Activated CD4-positive, alpha-beta memory T cell treated with anti-CD3 and anti-CD28 coated beads for 36 hours (primary cell): ENCODE results near the gene CUX1. TPM values are rescaled to one million over a fixed set of nuclear protein-coding genes. Genes with fewer than 3 reads are reported as not detected.

Experiments used
- CTCF ChIA-PET: fragments of 350-600 bp; sonication (Branson Sonifier 250); formaldehyde crosslinking; loops from one replicate; lab custom pipeline; 2021; ENCODE audit warnings: antibody characterized with exemption, inconsistent platforms; lab: Charles Lee
- POLR2A ChIA-PET: fragments of 350-600 bp; sonication (Branson Sonifier 250); formaldehyde crosslinking; loops from one replicate; lab custom pipeline; 2021; ENCODE audit warnings: antibody characterized with exemption; lab: Charles Lee
- DNase-seq: peaks from one replicate; pipeline ENCODE4 v3.0.0-alpha.2; 2020
- H3K27ac Mint-ChIP-seq: one replicate; pipeline ENCODE4 v1.8.0; 2021; ENCODE audit warnings: mixed read lengths
- H3K27me3 Mint-ChIP-seq: one replicate; pipeline ENCODE4 v1.8.0; 2021; ENCODE audit warnings: mixed read lengths
- H3K36me3 Mint-ChIP-seq: one replicate; pipeline ENCODE4 v1.8.0; 2021; ENCODE audit warnings: mixed read lengths
- H3K4me1 Mint-ChIP-seq: one replicate; pipeline ENCODE4 v1.8.0; 2021; ENCODE audit warnings: low read depth, mixed read lengths
- H3K4me3 Mint-ChIP-seq: one replicate; pipeline ENCODE4 v1.8.0; 2021; ENCODE audit warnings: mild to moderate bottlenecking, mixed read lengths
- H3K9me3 Mint-ChIP-seq: one replicate; pipeline ENCODE4 v1.8.0; 2021; ENCODE audit warnings: mixed read lengths
- intact Hi-C: fragments of 100-400 bp; cut with micrococcal nuclease; formaldehyde crosslinking; loops from one replicate; pipeline ENCODE4 v1.15.1; 2023
- total RNA-seq, 2 experiments: library from RNA; stranded (reverse); gene quantifications; one replicate each; pipeline ENCODE4 v1.2.3, GENCODE V29; 2021

The CUX1 gene
- total RNA-seq, 2 experiments from 2014 or later: 25.1 TPM

DNA sequence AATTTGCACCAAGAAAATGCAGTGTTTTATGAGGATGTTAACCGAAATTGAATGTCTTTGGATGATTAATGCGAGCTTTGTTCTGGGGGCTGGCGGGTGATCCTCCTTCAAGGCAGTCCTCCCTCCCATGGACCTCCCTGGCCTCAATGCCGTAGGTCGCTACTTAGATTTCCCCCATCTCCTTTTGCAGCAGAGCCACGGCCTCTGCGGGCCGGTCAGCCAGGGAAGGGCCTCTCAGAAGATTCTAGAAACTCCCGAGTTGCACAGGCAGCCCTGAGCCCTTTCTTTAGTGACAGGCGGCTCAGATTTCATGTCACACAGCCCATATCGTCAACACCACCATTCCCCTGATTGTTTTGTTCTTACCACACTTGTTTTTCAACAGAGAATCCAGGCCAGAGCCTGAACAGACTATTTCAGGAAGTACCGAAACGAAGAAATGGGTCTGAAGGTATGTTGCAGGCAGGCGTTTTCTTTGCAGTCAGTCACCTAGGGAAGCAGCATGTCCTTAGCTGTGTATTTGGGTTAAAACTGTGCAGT is 381.1 kb downstream of the CUX1 start:
- intact Hi-C loops: no loop called here
- H3K4me1 Mint-ChIP-seq: no peaks in the 10 kb centered on the region

DNA sequence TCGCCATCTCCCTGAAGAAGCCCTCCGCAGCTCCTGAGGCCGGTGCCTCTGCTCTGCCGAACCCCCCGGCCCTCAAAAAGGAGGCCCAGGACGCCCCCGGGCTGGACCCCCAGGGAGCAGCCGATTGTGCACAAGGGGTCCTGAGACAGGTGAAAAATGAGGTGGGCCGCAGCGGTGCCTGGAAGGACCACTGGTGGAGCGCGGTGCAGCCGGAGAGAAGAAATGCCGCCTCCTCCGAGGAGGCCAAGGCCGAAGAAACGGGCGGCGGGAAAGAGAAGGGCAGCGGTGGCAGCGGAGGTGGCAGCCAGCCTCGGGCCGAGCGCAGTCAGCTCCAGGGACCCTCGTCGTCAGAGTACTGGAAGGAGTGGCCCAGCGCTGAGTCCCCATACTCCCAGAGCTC is 384.1 kb downstream of the CUX1 start:
- POLR2A ChIA-PET: no interaction called here

More for the DNA sequence above, 381.1 kb downstream of the CUX1 start:
- ChIA-PET POLR2A (no interaction called here), CTCF (no interaction called here)
- DNase-seq: no peak
- no peaks in the 10 kb centered on the region for H3K9me3 Mint-ChIP-seq
- peaks cover 16% of the 10 kb centered on the region for H3K36me3 Mint-ChIP-seq
- H3K27ac Mint-ChIP-seq: no peak overlapping the region
- H3K27me3 Mint-ChIP-seq: no peaks in the 10 kb centered on the region
- H3K4me3 Mint-ChIP-seq: no peak overlapping the region

DNA sequence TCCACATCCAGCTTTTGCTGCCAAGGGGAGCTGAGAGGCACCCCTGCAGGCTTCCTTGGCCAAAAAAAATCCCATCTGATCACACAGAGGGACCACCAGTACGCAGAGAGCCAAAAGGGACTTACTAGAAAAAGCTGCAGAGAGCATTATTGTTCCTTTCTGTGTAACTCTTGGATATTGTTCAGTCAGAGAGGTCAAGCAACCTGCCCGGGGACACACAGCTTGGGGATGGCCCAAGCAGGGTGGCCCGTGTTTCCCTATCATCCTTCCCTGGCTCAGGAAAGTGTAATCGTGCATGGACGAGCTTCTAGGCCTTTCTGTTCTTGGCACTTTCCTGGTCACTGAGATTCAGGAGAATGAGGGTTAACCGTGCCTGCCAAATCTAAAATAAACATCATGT is 385.1 kb downstream of the CUX1 start:
- ChIA-PET POLR2A (no interaction called here), CTCF (no interaction called here)
- DNase-seq: no peak
- Mint-ChIP-seq H3K4me3 (no peak overlapping the region), H3K27ac (no peak overlapping the region), H3K27me3 (no peaks in the 10 kb centered on the region), H3K36me3 (peaks cover 15% of the 10 kb centered on the region), H3K4me1 (no peaks in the 10 kb centered on the region), H3K9me3 (no peaks in the 10 kb centered on the region)
- intact Hi-C loops: no loop called here

More for the DNA sequence above, 384.1 kb downstream of the CUX1 start:
- no peaks in the 10 kb centered on the region for H3K9me3 Mint-ChIP-seq
- no peaks in the 10 kb centered on the region for H3K4me1 Mint-ChIP-seq
- H3K4me3 Mint-ChIP-seq: no peak overlapping the region
- intact Hi-C loops: no loop called here
- no peaks in the 10 kb centered on the region for H3K27me3 Mint-ChIP-seq
- H3K36me3 Mint-ChIP-seq: peaks cover 13% of the 10 kb centered on the region
- no peak overlapping the region for H3K27ac Mint-ChIP-seq
- CTCF ChIA-PET: interaction anchor here (0.6 kb wide), 1 partner anchor 738 kb away, joined by 3 read pairs; no protein-coding TSS in a partner anchor
- no peak for DNase-seq

DNA sequence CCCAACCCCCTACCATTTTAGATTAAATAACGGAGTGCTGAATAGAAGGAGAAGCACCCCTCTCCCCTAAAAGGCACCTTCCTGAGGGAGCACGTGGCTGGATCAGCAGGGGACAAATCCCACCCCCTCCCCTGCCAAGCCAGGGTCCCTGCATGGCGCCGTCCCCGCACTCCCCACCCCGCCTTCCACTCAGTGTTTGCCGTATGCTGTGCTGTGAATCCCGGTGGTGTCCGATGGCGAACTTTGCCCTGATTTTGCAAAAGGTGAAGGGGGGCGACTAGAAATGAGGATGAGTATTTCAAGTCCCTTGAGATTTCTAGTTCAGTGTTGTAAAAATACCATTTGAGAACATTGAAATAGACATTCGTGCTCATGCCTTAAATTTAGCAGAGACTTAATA is 385.8 kb downstream of the CUX1 start:
- ChIA-PET POLR2A (no interaction called here), CTCF (no interaction called here)
- Mint-ChIP-seq H3K4me1 (no peaks in the 10 kb centered on the region), H3K27ac (no peak overlapping the region), H3K9me3 (no peaks in the 10 kb centered on the region), H3K27me3 (no peaks in the 10 kb centered on the region), H3K36me3 (peaks cover 15% of the 10 kb centered on the region), H3K4me3 (no peak overlapping the region)
- intact Hi-C loops: no loop called here
- DNase-seq: no peak

DNA sequence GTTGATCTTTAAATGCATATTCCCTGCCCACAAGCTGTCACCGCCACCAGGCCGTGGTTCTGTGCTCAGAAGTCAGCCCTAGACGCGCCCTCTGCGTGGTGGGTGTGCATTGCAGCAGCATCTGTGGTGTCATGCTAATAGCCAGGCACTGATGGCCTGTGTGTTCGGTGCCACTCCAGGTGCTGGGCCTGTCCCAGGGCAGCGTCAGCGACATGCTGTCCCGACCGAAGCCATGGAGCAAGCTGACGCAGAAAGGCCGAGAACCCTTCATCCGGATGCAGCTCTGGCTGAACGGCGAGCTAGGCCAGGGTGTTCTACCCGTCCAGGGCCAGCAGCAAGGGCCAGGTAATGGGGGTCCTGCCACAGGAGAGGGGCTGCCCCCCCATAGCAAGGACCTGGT is 386.8 kb downstream of the CUX1 start:
- Mint-ChIP-seq H3K27ac (no peak overlapping the region), H3K36me3 (peaks cover 17% of the 10 kb centered on the region), H3K4me3 (no peak overlapping the region), H3K4me1 (no peaks in the 10 kb centered on the region), H3K9me3 (no peaks in the 10 kb centered on the region), H3K27me3 (no peaks in the 10 kb centered on the region)
- no peak for DNase-seq
- CTCF ChIA-PET: no interaction called here
- POLR2A ChIA-PET: no interaction called here
- intact Hi-C loops: no loop called here

DNA sequence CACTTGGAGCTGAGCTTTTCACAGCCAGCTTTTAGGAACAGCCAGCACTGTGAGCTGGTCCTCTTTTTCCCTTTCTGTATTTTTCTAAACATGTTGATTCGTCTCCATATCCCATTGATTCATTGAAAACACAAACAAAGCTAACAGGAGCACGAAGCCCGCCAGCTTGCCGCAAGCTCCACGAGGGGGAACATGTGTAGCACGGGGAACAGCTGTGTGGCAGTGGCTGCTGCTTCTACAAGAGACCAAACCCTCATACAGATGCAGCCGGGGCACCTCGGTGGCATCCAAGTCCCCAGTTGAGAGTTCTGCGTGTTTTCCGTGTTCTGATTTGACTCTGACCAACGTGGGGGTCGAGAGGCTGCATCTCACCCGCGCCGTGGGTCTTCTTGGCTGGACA is 388.5 kb downstream of the CUX1 start:
- ChIA-PET POLR2A (no interaction called here), CTCF (no interaction called here)
- intact Hi-C loops: no loop called here
- Mint-ChIP-seq H3K9me3 (no peaks in the 10 kb centered on the region), H3K27ac (no peak overlapping the region), H3K36me3 (peaks cover 16% of the 10 kb centered on the region), H3K4me1 (no peaks in the 10 kb centered on the region), H3K4me3 (no peak overlapping the region), H3K27me3 (no peaks in the 10 kb centered on the region)
- no peak for DNase-seq

DNA sequence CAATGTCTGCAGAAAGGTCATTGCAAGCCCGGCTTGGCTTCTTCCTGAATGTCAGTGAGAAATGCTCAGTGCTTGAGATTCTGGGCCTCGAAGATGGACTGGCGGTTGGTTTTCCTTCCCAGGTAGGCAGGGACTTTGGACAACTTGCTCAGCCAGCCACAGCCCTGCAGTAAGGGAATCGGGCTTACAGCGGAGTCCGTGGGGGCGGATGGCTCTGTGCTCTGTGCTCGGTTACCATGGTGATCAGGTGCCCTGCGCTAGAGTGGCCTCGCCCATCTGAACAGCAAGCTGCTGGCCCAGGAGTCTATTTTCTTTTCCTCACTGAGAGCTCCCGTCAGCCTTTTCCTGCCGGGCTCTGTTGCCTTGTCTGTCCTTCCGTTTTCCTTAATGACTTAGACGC is 391.4 kb downstream of the CUX1 start:
- no peak for DNase-seq
- Mint-ChIP-seq H3K4me1 (no peaks in the 10 kb centered on the region), H3K27me3 (no peaks in the 10 kb centered on the region), H3K36me3 (peaks cover 11% of the 10 kb centered on the region), H3K4me3 (no peak overlapping the region), H3K27ac (no peak overlapping the region), H3K9me3 (no peaks in the 10 kb centered on the region)
- CTCF ChIA-PET: interaction anchor here (0.6 kb wide), 1 partner anchor 480 kb away, joined by 3 read pairs; no protein-coding TSS in a partner anchor
- POLR2A ChIA-PET: no interaction called here
- intact Hi-C loops: no loop called here

DNA sequence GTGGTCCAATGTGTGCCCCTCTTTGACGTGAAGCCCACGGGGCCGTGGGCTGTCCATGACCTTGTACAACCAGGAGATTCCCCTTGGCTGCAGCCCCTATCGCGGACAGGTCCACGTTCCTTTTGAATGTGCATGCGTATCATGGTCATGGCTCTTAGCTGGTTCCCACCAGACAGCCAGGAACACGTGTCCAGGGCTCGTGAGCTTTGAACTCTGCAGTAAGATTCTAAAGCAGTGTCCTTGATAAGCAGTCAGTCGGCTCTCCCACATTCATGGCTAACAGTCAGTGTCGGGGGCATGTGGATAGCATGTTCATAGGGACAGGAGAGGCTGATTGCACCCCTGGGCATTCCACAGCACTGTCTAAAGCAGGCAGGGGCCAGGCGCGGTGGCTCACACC is 393.4 kb downstream of the CUX1 start:
- H3K9me3 Mint-ChIP-seq: no peaks in the 10 kb centered on the region
- H3K27ac Mint-ChIP-seq: no peak overlapping the region
- H3K4me3 Mint-ChIP-seq: no peak overlapping the region
- peaks cover 7% of the 10 kb centered on the region for H3K36me3 Mint-ChIP-seq
- no peaks in the 10 kb centered on the region for H3K4me1 Mint-ChIP-seq
- no peak for DNase-seq
- ChIA-PET CTCF (no interaction called here), POLR2A (no interaction called here)
- H3K27me3 Mint-ChIP-seq: no peaks in the 10 kb centered on the region
- intact Hi-C loops: no loop called here

DNA sequence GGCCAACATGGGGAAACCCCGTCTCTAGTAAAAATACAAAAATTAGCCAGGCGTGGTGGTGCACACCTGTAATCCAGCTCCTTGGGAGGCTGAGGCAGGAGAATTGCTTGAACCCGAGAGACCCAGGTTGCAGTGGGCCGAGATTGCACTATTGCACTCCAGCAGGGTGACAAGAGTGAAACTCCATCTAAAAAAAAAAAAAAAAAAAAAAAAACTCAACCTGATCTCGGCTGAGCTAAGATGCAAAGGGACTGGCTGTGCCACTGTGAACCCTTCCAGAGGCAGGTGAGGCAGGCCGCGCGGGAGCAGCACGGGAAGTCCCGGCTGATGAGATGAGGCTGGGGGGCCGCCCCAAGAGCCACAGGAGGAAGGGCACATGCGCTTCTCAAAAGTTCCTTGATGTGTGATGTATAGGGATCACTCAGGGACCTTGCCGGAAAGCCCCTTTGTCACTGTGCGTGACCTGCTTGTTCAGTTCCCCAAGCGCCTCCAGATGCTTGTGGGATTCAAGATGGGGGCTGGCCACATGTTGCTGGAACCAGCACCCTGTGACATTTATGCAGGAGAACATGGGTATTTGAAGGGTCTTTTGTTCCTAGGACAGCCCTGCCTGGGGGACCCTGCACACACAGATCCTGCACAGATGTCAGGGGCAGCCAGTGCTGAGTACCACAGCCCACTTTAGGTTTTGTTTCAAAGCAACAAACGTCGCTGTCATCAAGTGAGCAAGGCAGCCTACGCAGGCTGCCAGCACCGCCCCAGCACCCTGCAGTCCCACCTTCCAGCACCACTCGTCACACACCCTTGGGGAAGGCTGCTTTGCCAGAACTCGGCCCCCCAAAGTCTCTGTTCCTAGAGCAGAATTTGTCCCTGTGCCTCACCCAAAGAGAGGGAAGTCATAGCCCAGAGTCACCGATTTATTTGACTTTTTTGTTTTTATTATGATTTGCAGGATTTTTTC is 394.4 kb downstream of the CUX1 start:
- peaks cover 6% of the 10 kb centered on the region for H3K36me3 Mint-ChIP-seq
- H3K4me3 Mint-ChIP-seq: no peak overlapping the region
- intact Hi-C loops: no loop called here
- no peak for DNase-seq
- no peak overlapping the region for H3K27ac Mint-ChIP-seq
- no peaks in the 10 kb centered on the region for H3K27me3 Mint-ChIP-seq
- ChIA-PET CTCF (no interaction called here), POLR2A (no interaction called here)
- H3K9me3 Mint-ChIP-seq: no peaks in the 10 kb centered on the region
- no peaks in the 10 kb centered on the region for H3K4me1 Mint-ChIP-seq

DNA sequence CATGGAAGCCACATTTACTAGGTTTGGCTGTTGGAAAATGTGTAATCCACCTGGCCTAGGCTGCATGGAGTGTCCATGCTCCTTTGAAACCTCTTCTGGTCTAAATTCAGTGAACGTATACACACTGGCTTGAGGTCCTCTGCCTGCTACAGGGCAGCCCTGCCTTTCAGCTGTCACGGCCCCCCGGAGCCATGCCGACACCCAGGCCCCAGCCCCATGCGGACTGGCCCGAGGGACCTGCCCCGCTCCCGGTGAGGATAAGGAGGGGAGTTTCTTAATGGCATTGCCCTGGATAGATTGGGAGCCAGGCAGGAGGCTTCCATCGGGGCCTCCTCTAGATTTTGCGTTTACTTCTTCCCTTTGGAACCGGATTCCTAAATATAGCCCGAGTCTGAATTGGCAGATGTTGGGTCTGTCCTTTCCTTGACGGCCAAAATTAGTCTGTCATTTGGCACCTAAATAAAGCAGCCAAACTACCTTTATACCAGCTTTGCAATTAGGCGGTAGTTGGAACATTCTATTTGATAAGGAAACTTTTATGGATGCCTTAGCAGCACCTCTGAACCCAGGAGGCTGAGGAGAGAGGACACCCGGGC is 397.1 kb downstream of the CUX1 start:
- H3K4me1 Mint-ChIP-seq: no peaks in the 10 kb centered on the region
- CTCF ChIA-PET: no interaction called here

DNA sequence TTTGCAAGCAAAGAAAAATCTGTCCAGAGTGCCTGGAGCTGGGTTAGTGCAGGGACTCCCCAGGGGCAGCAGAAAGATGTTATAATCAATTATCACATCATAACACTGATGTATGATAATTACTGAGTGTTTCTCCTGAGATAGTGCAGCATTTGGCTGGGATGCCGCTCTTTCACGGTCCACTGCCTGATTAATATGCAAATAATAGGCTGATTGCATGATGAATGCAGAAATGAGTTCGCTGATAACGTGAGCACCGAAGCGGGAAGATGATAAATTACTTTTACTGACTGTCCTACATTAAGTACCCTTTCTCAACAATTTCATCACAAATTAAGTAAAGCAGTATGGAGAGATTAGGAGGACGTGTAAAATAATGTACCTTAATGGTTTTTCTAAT is 397.8 kb downstream of the CUX1 start:
- Mint-ChIP-seq H3K9me3 (no peaks in the 10 kb centered on the region), H3K27me3 (no peaks in the 10 kb centered on the region), H3K27ac (no peak overlapping the region), H3K4me3 (no peak overlapping the region), H3K36me3 (no peaks in the 10 kb centered on the region), H3K4me1 (no peaks in the 10 kb centered on the region)
- ChIA-PET CTCF (no interaction called here), POLR2A (no interaction called here)
- no peak for DNase-seq
- intact Hi-C loops: no loop called here

More for the DNA sequence above, 397.1 kb downstream of the CUX1 start:
- H3K4me3 Mint-ChIP-seq: no peak overlapping the region
- H3K36me3 Mint-ChIP-seq: no peaks in the 10 kb centered on the region
- H3K9me3 Mint-ChIP-seq: no peaks in the 10 kb centered on the region
- H3K27me3 Mint-ChIP-seq: no peaks in the 10 kb centered on the region
- intact Hi-C loops: no loop called here
- H3K27ac Mint-ChIP-seq: no peak overlapping the region
- POLR2A ChIA-PET: no interaction called here
- no peak for DNase-seq

DNA sequence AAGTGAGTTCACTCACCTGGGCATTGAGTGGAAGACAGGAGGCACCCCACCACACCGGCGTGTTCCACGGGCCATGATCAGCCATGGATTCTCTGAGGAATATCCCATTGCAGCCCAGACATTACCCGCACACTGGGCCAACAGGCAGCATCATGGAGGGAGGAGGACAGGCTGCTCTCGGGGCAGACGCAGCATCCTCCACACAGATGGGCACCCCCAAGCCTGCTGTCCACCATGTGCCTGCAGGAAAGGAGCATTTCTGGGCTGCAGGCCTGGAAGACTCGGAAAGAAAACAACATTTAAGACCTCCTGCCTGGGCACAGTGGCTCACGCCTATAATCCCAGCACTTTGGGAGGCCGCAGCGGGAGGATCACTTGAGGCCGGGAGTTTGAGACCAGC is 398.3 kb downstream of the CUX1 start:
- no peaks in the 10 kb centered on the region for H3K9me3 Mint-ChIP-seq
- H3K27me3 Mint-ChIP-seq: no peaks in the 10 kb centered on the region
- H3K4me3 Mint-ChIP-seq: no peak overlapping the region
- CTCF ChIA-PET: no interaction called here
- H3K4me1 Mint-ChIP-seq: no peaks in the 10 kb centered on the region
- DNase-seq: no peak
- POLR2A ChIA-PET: no interaction called here
- H3K27ac Mint-ChIP-seq: no peak overlapping the region
- intact Hi-C loops: no loop called here
- H3K36me3 Mint-ChIP-seq: no peaks in the 10 kb centered on the region
